ENCODE measurements around the gene PCSK5. TPM values are rescaled to one million over a fixed set of nuclear protein-coding genes. Genes with fewer than 3 reads are reported as not detected.

Gene PCSK5
- total RNA-seq, 1 experiment from 2014 or later = 7.5 TPM

GRCh38 chr9:76405340-76405739, 514.9 kb downstream of the PCSK5 start:
- TF ChIP-seq CTCF (conservative IDR thresholded peaks at IDR 0.05) = no peak
- Histone ChIP-seq H3K23me2 (ENCODE audit: insufficient read length, low read depth, low read length, poor library complexity, severe bottlenecking) (no peaks in the 10 kb centered on the region), H2BK120ac (ENCODE audit: low read depth, low read length, poor library complexity, severe bottlenecking) (no peak overlapping the region), H3K4ac (ENCODE audit: low read depth, low read length) (no peak overlapping the region), H3K4me1 (ENCODE audit: insufficient read depth, low read length) (no peaks in the 10 kb centered on the region), H2AK5ac (ENCODE audit: insufficient read length, low read length) (no peak overlapping the region), H4K91ac (ENCODE audit: insufficient read length, low read depth, low read length) (no peak overlapping the region), H3K27me3 (ENCODE audit: insufficient read depth, low read length) (no peaks in the 10 kb centered on the region), H4K8ac (replicated peaks; ENCODE audit: insufficient read length, low read depth, low read length) (no peak overlapping the region), H4K5ac (ENCODE audit: insufficient read length, low read depth, low read length) (no peak overlapping the region), H3K4me2 (ENCODE audit: insufficient read depth, insufficient read length, low read length) (no peak overlapping the region), H3K14ac (ENCODE audit: insufficient read depth, low read length) (no peak overlapping the region), H2BK5ac (ENCODE audit: insufficient read length, low read length) (no peak overlapping the region), H3K9ac (ENCODE audit: extremely low read depth, insufficient read length, low read length) (no peak overlapping the region), H2AFZ (ENCODE audit: low read length) (no peak overlapping the region), H2BK20ac (ENCODE audit: low read depth, low read length, poor library complexity, severe bottlenecking) (no peak overlapping the region), H3K18ac (ENCODE audit: insufficient read length, low read depth, low read length) (no peak overlapping the region), H3K9me3 (ENCODE audit: control insufficient read depth, low read depth, low read length) (no peaks in the 10 kb centered on the region), H2BK15ac (ENCODE audit: low read depth, low read length) (no peak overlapping the region), H3K23ac (ENCODE audit: insufficient read length, low read depth, low read length) (no peak overlapping the region), H4K20me1 (ENCODE audit: control insufficient read depth, insufficient read depth, insufficient read length) (no peaks in the 10 kb centered on the region), H3K56ac (ENCODE audit: insufficient read length, low read depth, low read length) (no peak overlapping the region), H3T11ph (ENCODE audit: low read length) (no peak overlapping the region), H3K27ac (ENCODE audit: insufficient read length, low read depth, low read length) (no peak overlapping the region), H3K79me2 (ENCODE audit: insufficient read depth, low read length) (no peaks in the 10 kb centered on the region), H3K79me1 (ENCODE audit: insufficient read depth, low read depth, low read length, poor library complexity, severe bottlenecking) (no peaks in the 10 kb centered on the region), H2BK12ac (ENCODE audit: insufficient read length, low read depth, low read length) (no peak overlapping the region)
- DNase-seq = no peak
- Mint-ChIP-seq H3K4me1 (peaks cover 7% of the 10 kb centered on the region in 2 experiments), H3K4me3 (no peak overlapping the region), H3K9me3 (no peaks in the 10 kb centered on the region), H3K36me3 (ENCODE audit: insufficient read depth in 1 of 3, low read depth in 3 of 3) (no peaks in the 10 kb centered on the region), H3K27me3 (ENCODE audit: low read depth) (no peaks in the 10 kb centered on the region), H3K27ac (no peak overlapping the region)
- no CpG with 5 or more reads among the region's 3 CpGs for WGBS (ENCODE audit: extremely low coverage, insufficient read length, low lambda C conversion rate)

All from H9 (cell line).